ENCODE measurements around the gene FAM222A. TPM values are rescaled to one million over a fixed set of nuclear protein-coding genes. Genes with fewer than 3 reads are reported as not detected.
A peak's percentile ranks its signal among the peaks of the same experiment; 100 is the strongest.

Gene FAM222A
- total RNA-seq, 1 experiment from 2014 or later, result 3.1 TPM

DNA sequence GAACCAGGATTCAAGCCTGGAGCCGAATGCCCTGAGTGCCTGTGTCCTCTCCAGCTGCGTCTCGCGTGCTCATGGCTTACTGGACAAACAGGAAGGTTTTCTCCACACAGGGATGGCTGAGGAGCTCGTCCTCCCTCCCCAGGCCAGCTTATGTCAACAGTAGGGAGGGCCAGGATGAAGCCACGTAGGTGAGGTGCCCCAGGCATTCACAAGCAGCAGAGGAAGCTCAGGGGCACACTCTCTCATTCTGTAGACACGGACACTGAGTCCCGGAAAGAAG is 70.3 kb downstream of the FAM222A start:
- Histone ChIP-seq H3K27me3 (ENCODE audit: insufficient read depth, low read depth) (no peaks in the 10 kb centered on the region), H3F3A (ENCODE audit: insufficient read depth, low read depth) (no peaks in the 10 kb centered on the region)
- POLR2A ChIA-PET (ENCODE audit: unreplicated experiment), result no interaction called here

GRCh38 chr12:109785854-109786253 is 72.2 kb downstream of the FAM222A start:
- Histone ChIP-seq H3K4me1 (replicated peaks; ENCODE audit: insufficient read depth) (0 out of 2 replicates have a peak, but pooled peaks cover 5% of the 10 kb centered on the region), H3K27ac (no peak overlapping the region), H4K20me1 (ENCODE audit: insufficient read depth) (no peaks in the 10 kb centered on the region), H3K4me2 (no peak overlapping the region), H3K9me3 (ENCODE audit: insufficient read depth, low read depth) (no peaks in the 10 kb centered on the region), H3F3A (ENCODE audit: insufficient read depth, low read depth) (no peaks in the 10 kb centered on the region), H3K79me2 (ENCODE audit: low read depth) (no peaks in the 10 kb centered on the region), H3K36me3 (ENCODE audit: low read depth) (no peaks in the 10 kb centered on the region), H3K9me2 (ENCODE audit: insufficient read depth) (no peaks in the 10 kb centered on the region), H3K27me3 (ENCODE audit: insufficient read depth, low read depth) (no peaks in the 10 kb centered on the region), H2AFZ (no peak overlapping the region), H3K4me3 (no peak overlapping the region)
- TF ChIP-seq, protein P1, sequence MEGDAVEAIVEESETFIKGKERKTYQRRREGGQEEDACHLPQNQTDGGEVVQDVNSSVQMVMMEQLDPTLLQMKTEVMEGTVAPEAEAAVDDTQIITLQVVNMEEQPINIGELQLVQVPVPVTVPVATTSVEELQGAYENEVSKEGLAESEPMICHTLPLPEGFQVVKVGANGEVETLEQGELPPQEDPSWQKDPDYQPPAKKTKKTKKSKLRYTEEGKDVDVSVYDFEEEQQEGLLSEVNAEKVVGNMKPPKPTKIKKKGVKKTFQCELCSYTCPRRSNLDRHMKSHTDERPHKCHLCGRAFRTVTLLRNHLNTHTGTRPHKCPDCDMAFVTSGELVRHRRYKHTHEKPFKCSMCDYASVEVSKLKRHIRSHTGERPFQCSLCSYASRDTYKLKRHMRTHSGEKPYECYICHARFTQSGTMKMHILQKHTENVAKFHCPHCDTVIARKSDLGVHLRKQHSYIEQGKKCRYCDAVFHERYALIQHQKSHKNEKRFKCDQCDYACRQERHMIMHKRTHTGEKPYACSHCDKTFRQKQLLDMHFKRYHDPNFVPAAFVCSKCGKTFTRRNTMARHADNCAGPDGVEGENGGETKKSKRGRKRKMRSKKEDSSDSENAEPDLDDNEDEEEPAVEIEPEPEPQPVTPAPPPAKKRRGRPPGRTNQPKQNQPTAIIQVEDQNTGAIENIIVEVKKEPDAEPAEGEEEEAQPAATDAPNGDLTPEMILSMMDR (conservative IDR thresholded peaks at IDR 0.05), result no peak
- TF ChIP-seq EZH2 (IDR thresholded peaks at IDR 0.05; ENCODE audit: low read depth), result no peak
- DNase-seq, result no peak
- no TSS peak for BruUV-seq (replicated peaks)
- intact Hi-C loops (cut with micrococcal nuclease; ENCODE audit: unreplicated experiment), result no loop called here
- ChIA-PET CTCF (no interaction called here), POLR2A (ENCODE audit: unreplicated experiment) (no interaction called here)

More for the DNA sequence above, 70.3 kb downstream of the FAM222A start:
- Histone ChIP-seq H3K9me3 (ENCODE audit: insufficient read depth, low read depth) (no peaks in the 10 kb centered on the region), H4K20me1 (ENCODE audit: insufficient read depth) (no peaks in the 10 kb centered on the region), H3K4me1 (replicated peaks; ENCODE audit: insufficient read depth) (0 out of 2 replicates have a peak, but pooled peaks cover 5% of the 10 kb centered on the region), H3K4me2 (peak overlapping the region; percentile 22), H2AFZ (no peak overlapping the region), H3K27ac (no peak overlapping the region), H3K4me3 (no peak overlapping the region), H3K9me2 (ENCODE audit: insufficient read depth) (no peaks in the 10 kb centered on the region), H3K79me2 (ENCODE audit: low read depth) (no peaks in the 10 kb centered on the region), H3K36me3 (ENCODE audit: low read depth) (no peaks in the 10 kb centered on the region)
- no TSS peak for BruUV-seq (replicated peaks)
- CTCF ChIA-PET, result no interaction called here
- TF ChIP-seq, protein P1 (conservative IDR thresholded peaks at IDR 0.05), result no peak
- no peak for TF ChIP-seq EZH2 (IDR thresholded peaks at IDR 0.05; ENCODE audit: low read depth)
- intact Hi-C loops (cut with micrococcal nuclease; ENCODE audit: unreplicated experiment), result no loop called here
- peak; percentile 34 to 49 for DNase-seq

DNA sequence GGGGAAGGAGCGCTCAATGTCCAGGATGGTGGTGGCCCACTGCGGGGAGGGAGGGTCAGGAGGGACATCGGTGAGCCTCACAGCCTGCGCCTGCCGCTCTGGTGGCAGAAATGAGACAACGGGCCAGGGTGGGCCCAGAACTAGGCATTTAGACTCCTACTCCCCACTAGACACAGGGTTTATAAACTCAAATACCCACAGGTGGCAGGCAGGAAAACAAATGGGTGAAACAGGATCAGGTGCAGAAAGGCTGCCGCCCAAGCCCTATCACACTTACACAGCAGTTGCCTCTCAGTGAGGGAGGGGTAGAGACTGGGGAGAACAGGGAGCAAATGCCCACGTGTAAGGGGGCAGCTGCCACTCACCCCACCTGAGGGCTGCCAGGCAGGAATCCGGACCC is 73.2 kb downstream of the FAM222A start:
- POLR2A ChIA-PET (ENCODE audit: unreplicated experiment), result no interaction called here
- no peak overlapping the region for H2AFZ ChIP-seq
- BruUV-seq (replicated peaks), result no TSS peak
- DNase-seq, result no peak
- intact Hi-C loops (cut with micrococcal nuclease; ENCODE audit: unreplicated experiment), result no loop called here
- CTCF ChIA-PET, result no interaction called here
- H3K36me3 ChIP-seq (ENCODE audit: low read depth), result no peaks in the 10 kb centered on the region
- no peaks in the 10 kb centered on the region for H3K79me2 ChIP-seq (ENCODE audit: low read depth)
- no peaks in the 10 kb centered on the region for H3K9me3 ChIP-seq (ENCODE audit: insufficient read depth, low read depth)
- no peak overlapping the region for H3K4me2 ChIP-seq
- H3F3A ChIP-seq (ENCODE audit: insufficient read depth, low read depth), result no peaks in the 10 kb centered on the region
- H3K4me3 ChIP-seq, result no peak overlapping the region
- no peak overlapping the region for H3K27ac ChIP-seq
- H3K9me2 ChIP-seq (ENCODE audit: insufficient read depth), result no peaks in the 10 kb centered on the region
- H4K20me1 ChIP-seq (ENCODE audit: insufficient read depth), result no peaks in the 10 kb centered on the region
- TF ChIP-seq EZH2 (IDR thresholded peaks at IDR 0.05; ENCODE audit: low read depth), result no peak
- TF ChIP-seq, protein P1 (conservative IDR thresholded peaks at IDR 0.05), result no peak
- H3K4me1 ChIP-seq (replicated peaks; ENCODE audit: insufficient read depth), result 0 out of 2 replicates have a peak, but pooled peaks cover 5% of the 10 kb centered on the region
- no peaks in the 10 kb centered on the region for H3K27me3 ChIP-seq (ENCODE audit: insufficient read depth, low read depth)

Measured in PC-9 (cell line).